Cardiac muscle cell (in vitro differentiated cells and primary cell): ENCODE measurements around the gene MLNR. TPM values are rescaled to one million over a fixed set of nuclear protein-coding genes. Genes with fewer than 3 reads are reported as not detected.

Source experiments
- DNase-seq, 2 donors: peaks; one replicate each; pipeline versions ENCODE4 v3.0.0 to v3.0.0-alpha.2; 2010 to 2017; ENCODE audit warnings: low read depth in 1 of 2, low spot score in 1 of 2
- H3K27ac ChIP-seq: fragments of 200-600 bp; sonication (generic); 2 replicates; pipeline ENCODE4 v1.5.1; 2016
- H3K27me3 ChIP-seq: fragments of 200-600 bp; sonication (generic); 2 replicates; pipeline ENCODE4 v1.6.0; 2016; ENCODE audit warnings: control low read depth
- H3K36me3 ChIP-seq: fragments of 200-600 bp; sonication (generic); 2 replicates; pipeline ENCODE4 v1.5.1; 2016; ENCODE audit warnings: control low read depth
- H3K4me1 ChIP-seq: fragments of 200-600 bp; sonication (generic); 2 replicates; pipeline ENCODE4 v1.8.1; 2017; ENCODE audit warnings: low read depth, mild to moderate bottlenecking, mixed run types
- H3K4me3 ChIP-seq: fragments of 200-600 bp; sonication (generic); 2 replicates; pipeline ENCODE4 v1.5.1; 2016; ENCODE audit warnings: mild to moderate bottlenecking
- H3K9me3 ChIP-seq: fragments of 200-600 bp; sonication (generic); 2 replicates; pipeline ENCODE4 v1.5.1; 2017; ENCODE audit warnings: low read depth, mild to moderate bottlenecking, control low read depth
- CTCF ChIP-seq: IDR thresholded peaks from 2 replicates; pipeline ENCODE4 v1.5.1; 2012; ENCODE audit warnings: low read depth, mild to moderate bottlenecking, low read length
- polyA plus RNA-seq: library from polyadenylated mRNA; unstranded; fragments of >200 nt; fragmentation: Nextera tagmentation; extraction: Ambion mirVana; gene quantifications from 2 replicates; pipeline ENCODE4 v1.2.1, GENCODE V29; 2016
- total RNA-seq: library from RNA; depleted of rRNA; stranded (reverse); fragments of >200 nt; gene quantifications from 2 replicates; pipeline ENCODE4 v1.2.3, GENCODE V29; 2016

MLNR gene
- total and polyA plus RNA-seq, 2 experiments from 2014 or later: not detected

GRCh38 chr13:49259586-49259985 lies 39.4 kb downstream of the MLNR start:
- H3K4me1 ChIP-seq: no peaks in the 10 kb centered on the region
- no peak overlapping the region for H3K27ac ChIP-seq
- peaks cover 14% of the 10 kb centered on the region for H3K36me3 ChIP-seq
- no peak for DNase-seq
- H3K27me3 ChIP-seq: no peaks in the 10 kb centered on the region
- no peak overlapping the region for H3K4me3 ChIP-seq
- TF ChIP-seq CTCF: no peak
- H3K9me3 ChIP-seq: no peaks in the 10 kb centered on the region

GRCh38 chr13:49262634-49263033 lies 42.5 kb downstream of the MLNR start:
- TF ChIP-seq CTCF: no peak
- H3K27ac ChIP-seq: no peak overlapping the region
- H3K36me3 ChIP-seq: peaks cover 6% of the 10 kb centered on the region
- DNase-seq: no peak
- H3K27me3 ChIP-seq: no peaks in the 10 kb centered on the region
- no peak overlapping the region for H3K4me3 ChIP-seq
- H3K9me3 ChIP-seq: no peaks in the 10 kb centered on the region
- H3K4me1 ChIP-seq: no peaks in the 10 kb centered on the region

- no peak for TF ChIP-seq CTCF
- Histone ChIP-seq H3K36me3 (peaks cover 4% of the 10 kb centered on the region), H3K4me3 (no peak overlapping the region), H3K27ac (no peak overlapping the region), H3K4me1 (no peaks in the 10 kb centered on the region), H3K9me3 (no peaks in the 10 kb centered on the region), H3K27me3 (no peaks in the 10 kb centered on the region)
- no peak for DNase-seq
Measured at GRCh38 chr13:49265822-49266221, 45.7 kb downstream of the MLNR start.

GRCh38 chr13:49271264-49271663 lies 51.1 kb downstream of the MLNR start:
- no peaks in the 10 kb centered on the region for H3K36me3 ChIP-seq
- no peak overlapping the region for H3K4me3 ChIP-seq
- no peak for DNase-seq
- no peaks in the 10 kb centered on the region for H3K4me1 ChIP-seq
- no peaks in the 10 kb centered on the region for H3K9me3 ChIP-seq
- no peaks in the 10 kb centered on the region for H3K27me3 ChIP-seq
- H3K27ac ChIP-seq: no peak overlapping the region
- no peak for TF ChIP-seq CTCF

Other genes with a start within 250 kb of the MLNR start
- gene FNDC3A, start 244.4 kb upstream of the MLNR start, total RNA-seq: 28.4 and 29.7 TPM in 2 replicates
- gene FNDC3A, start 244.4 kb upstream of the MLNR start, polyA plus RNA-seq: 18.6 and 24.5 TPM in 2 replicates
- gene CDADC1, start 27.6 kb downstream of the MLNR start, total RNA-seq: 4.0 and 9.1 TPM in 2 replicates
- gene CDADC1, start 27.6 kb downstream of the MLNR start, polyA plus RNA-seq: 12.7 and 14.0 TPM in 2 replicates
- 25.5 TPM in 2 replicates for gene CAB39L, start 223.7 kb downstream of the MLNR start, total RNA-seq
- gene CAB39L, start 223.7 kb downstream of the MLNR start, polyA plus RNA-seq: 22.3 and 25.9 TPM in 2 replicates
- 7.5 and 9.1 TPM in 2 replicates for gene SETDB2, start 223.9 kb downstream of the MLNR start, total RNA-seq
- gene SETDB2, start 223.9 kb downstream of the MLNR start, polyA plus RNA-seq: 12.4 and 17.1 TPM in 2 replicates